Epithelial cell of esophagus (primary cell): ENCODE results near the gene WDFY2.

ENCODE experiments used
- DNase-seq: peaks from one replicate; pipeline ENCODE4 v3.0.0; 2010; ENCODE audit warnings: low read depth
- H3K4me3 ChIP-seq: 2 replicates; pipeline ENCODE4 v1.5.1; 2011; ENCODE audit warnings: mild to moderate bottlenecking, low read length, control low read depth
- TF ChIP-seq, protein P1 (sequence below): IDR thresholded peaks from 2 replicates; pipeline ENCODE4 v1.5.1; 2011; ENCODE audit warnings: low read depth, mild to moderate bottlenecking, low read length, control low read depth, inconsistent platforms; ENCODE audit not compliant: insufficient read depth; ENCODE audit errors: missing control alignments

The WDFY2 gene

DNA sequence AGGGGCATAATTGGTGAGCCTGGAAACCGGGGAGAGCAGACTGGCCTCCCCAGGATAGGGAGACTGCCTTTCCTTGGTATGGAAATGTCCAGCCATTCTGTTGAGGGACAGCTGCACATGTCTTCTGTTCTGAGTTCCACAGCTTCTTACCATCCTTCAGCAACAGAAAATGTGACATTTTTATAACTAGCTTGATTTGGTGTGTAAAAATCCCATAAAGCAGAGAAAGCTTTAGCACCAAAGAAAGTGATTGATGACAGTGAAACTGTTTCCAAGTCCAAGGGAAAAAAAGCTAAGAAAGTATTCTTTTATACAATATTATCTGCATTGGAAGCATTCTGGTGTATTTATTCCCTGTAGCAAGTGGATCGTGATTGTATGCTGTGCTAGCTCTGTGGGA lies 157.8 kb downstream of the WDFY2 start:
- TF ChIP-seq, protein P1, sequence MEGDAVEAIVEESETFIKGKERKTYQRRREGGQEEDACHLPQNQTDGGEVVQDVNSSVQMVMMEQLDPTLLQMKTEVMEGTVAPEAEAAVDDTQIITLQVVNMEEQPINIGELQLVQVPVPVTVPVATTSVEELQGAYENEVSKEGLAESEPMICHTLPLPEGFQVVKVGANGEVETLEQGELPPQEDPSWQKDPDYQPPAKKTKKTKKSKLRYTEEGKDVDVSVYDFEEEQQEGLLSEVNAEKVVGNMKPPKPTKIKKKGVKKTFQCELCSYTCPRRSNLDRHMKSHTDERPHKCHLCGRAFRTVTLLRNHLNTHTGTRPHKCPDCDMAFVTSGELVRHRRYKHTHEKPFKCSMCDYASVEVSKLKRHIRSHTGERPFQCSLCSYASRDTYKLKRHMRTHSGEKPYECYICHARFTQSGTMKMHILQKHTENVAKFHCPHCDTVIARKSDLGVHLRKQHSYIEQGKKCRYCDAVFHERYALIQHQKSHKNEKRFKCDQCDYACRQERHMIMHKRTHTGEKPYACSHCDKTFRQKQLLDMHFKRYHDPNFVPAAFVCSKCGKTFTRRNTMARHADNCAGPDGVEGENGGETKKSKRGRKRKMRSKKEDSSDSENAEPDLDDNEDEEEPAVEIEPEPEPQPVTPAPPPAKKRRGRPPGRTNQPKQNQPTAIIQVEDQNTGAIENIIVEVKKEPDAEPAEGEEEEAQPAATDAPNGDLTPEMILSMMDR: no peak
- no peak overlapping the region for H3K4me3 ChIP-seq
- DNase-seq: no peak

DNA sequence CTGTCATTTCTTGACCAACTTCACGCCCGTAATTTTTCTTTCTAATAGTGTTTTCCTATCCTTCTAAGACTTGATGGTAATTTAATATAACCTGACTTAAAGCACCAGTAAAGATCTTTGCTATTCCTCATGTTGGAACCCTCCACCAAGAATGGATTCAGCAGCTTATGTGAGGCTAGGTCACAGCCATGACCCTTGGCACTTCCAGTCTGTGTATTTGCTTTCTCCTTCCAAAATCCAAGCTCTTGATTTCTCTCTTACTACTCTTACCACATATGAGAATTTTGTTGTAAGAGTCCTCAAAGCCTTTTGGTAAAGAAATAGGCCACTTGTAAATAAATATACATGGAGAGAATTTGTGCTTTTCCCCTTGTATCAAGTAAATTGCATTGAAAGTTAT lies 158.3 kb downstream of the WDFY2 start:
- TF ChIP-seq, protein P1: no peak
- DNase-seq: no peak
- H3K4me3 ChIP-seq: no peak overlapping the region

GRCh38 chr13:51745243-51745642 lies 161.0 kb downstream of the WDFY2 start:
- TF ChIP-seq, protein P1: no peak
- H3K4me3 ChIP-seq: no peak overlapping the region
- no peak for DNase-seq

GRCh38 chr13:51746802-51747201 lies 162.5 kb downstream of the WDFY2 start:
- no peak overlapping the region for H3K4me3 ChIP-seq
- no peak for DNase-seq
- TF ChIP-seq, protein P1: no peak

- TF ChIP-seq, protein P1: no peak
- H3K4me3 ChIP-seq: no peak overlapping the region
- DNase-seq: no peak
Measured at GRCh38 chr13:51747438-51748434, 163.5 kb downstream of the WDFY2 start.

GRCh38 chr13:51756651-51757050 lies 172.4 kb downstream of the WDFY2 start:
- H3K4me3 ChIP-seq: no peak overlapping the region
- DNase-seq: no peak
- TF ChIP-seq, protein P1: no peak
